ENCODE data around the gene UTP25. TPM values are rescaled to one million over a fixed set of nuclear protein-coding genes. Genes with fewer than 3 reads are reported as not detected.

UTP25 gene
- total RNA-seq, 1 donor from 2014 or later: 6.4 TPM

- Mint-ChIP-seq H3K9me3 (no peaks in the 10 kb centered on the region), H3K4me3 (no peak overlapping the region)
- peaks cover 18% of the 10 kb centered on the region for H3K4me1 ChIP-seq
Measured at GRCh38 chr1:209860293-209860881, 32.6 kb downstream of the UTP25 start.

GRCh38 chr1:209861242-209861641 lies 33.5 kb downstream of the UTP25 start:
- no peak for TF ChIP-seq EZH2 (IDR thresholded peaks at IDR 0.05)
- TF ChIP-seq EZH2phosphoT487 (IDR thresholded peaks at IDR 0.05): no peak
- TF ChIP-seq, protein P1, sequence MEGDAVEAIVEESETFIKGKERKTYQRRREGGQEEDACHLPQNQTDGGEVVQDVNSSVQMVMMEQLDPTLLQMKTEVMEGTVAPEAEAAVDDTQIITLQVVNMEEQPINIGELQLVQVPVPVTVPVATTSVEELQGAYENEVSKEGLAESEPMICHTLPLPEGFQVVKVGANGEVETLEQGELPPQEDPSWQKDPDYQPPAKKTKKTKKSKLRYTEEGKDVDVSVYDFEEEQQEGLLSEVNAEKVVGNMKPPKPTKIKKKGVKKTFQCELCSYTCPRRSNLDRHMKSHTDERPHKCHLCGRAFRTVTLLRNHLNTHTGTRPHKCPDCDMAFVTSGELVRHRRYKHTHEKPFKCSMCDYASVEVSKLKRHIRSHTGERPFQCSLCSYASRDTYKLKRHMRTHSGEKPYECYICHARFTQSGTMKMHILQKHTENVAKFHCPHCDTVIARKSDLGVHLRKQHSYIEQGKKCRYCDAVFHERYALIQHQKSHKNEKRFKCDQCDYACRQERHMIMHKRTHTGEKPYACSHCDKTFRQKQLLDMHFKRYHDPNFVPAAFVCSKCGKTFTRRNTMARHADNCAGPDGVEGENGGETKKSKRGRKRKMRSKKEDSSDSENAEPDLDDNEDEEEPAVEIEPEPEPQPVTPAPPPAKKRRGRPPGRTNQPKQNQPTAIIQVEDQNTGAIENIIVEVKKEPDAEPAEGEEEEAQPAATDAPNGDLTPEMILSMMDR (IDR thresholded peaks at IDR 0.05): no peak
- Histone ChIP-seq H3K4me2 (no peak overlapping the region), H3K36me3 (no peaks in the 10 kb centered on the region), H3K9ac (no peak overlapping the region), H3F3A (ENCODE audit: low read depth) (no peaks in the 10 kb centered on the region), H2AFZ (replicated peaks) (no peak overlapping the region), H3K27me3 (no peaks in the 10 kb centered on the region), H3K27ac (no peak overlapping the region), H3K4me3 (no peak overlapping the region), H4K20me1 (ENCODE audit: low read depth) (no peaks in the 10 kb centered on the region), H3K79me2 (ENCODE audit: low read depth) (no peaks in the 10 kb centered on the region), H3K9me3 (ENCODE audit: low read depth) (no peaks in the 10 kb centered on the region), H3K4me1 (peaks cover 18% of the 10 kb centered on the region)
- peaks cover 7% of the 10 kb centered on the region for H3K27me3 Mint-ChIP-seq (ENCODE audit: insufficient read depth, low read depth)
- no peak overlapping the region for H3K4me3 Mint-ChIP-seq
- DNase-seq (ENCODE audit: low spot score): no peak
- peaks cover 20% of the 10 kb centered on the region for H3K4me1 Mint-ChIP-seq
- no peaks in the 10 kb centered on the region for H3K36me3 Mint-ChIP-seq
- H3K27ac Mint-ChIP-seq: no peak overlapping the region
- H3K9me3 Mint-ChIP-seq: peaks cover 2% of the 10 kb centered on the region

More at GRCh38 chr1:209860293-209860881, 32.6 kb downstream of the UTP25 start:
- H3K36me3 Mint-ChIP-seq: no peaks in the 10 kb centered on the region
- Histone ChIP-seq H3K79me2 (ENCODE audit: low read depth) (no peaks in the 10 kb centered on the region), H3K4me3 (no peak overlapping the region), H3K9me3 (ENCODE audit: low read depth) (no peaks in the 10 kb centered on the region), H3K9ac (no peak overlapping the region), H3K36me3 (no peaks in the 10 kb centered on the region), H4K20me1 (ENCODE audit: low read depth) (no peaks in the 10 kb centered on the region), H2AFZ (replicated peaks) (no peak overlapping the region), H3K27me3 (no peaks in the 10 kb centered on the region), H3K27ac (no peak overlapping the region), H3F3A (ENCODE audit: low read depth) (no peaks in the 10 kb centered on the region), H3K4me2 (no peak overlapping the region)
- DNase-seq (ENCODE audit: low spot score): peak; percentile 94
- peaks cover 9% of the 10 kb centered on the region for H3K27me3 Mint-ChIP-seq (ENCODE audit: insufficient read depth, low read depth)
- no peak for TF ChIP-seq EZH2phosphoT487 (IDR thresholded peaks at IDR 0.05)
- TF ChIP-seq, protein P1 (IDR thresholded peaks at IDR 0.05): peak; percentile 96
- H3K4me1 Mint-ChIP-seq: peaks cover 20% of the 10 kb centered on the region
- no peak overlapping the region for H3K27ac Mint-ChIP-seq

DNA sequence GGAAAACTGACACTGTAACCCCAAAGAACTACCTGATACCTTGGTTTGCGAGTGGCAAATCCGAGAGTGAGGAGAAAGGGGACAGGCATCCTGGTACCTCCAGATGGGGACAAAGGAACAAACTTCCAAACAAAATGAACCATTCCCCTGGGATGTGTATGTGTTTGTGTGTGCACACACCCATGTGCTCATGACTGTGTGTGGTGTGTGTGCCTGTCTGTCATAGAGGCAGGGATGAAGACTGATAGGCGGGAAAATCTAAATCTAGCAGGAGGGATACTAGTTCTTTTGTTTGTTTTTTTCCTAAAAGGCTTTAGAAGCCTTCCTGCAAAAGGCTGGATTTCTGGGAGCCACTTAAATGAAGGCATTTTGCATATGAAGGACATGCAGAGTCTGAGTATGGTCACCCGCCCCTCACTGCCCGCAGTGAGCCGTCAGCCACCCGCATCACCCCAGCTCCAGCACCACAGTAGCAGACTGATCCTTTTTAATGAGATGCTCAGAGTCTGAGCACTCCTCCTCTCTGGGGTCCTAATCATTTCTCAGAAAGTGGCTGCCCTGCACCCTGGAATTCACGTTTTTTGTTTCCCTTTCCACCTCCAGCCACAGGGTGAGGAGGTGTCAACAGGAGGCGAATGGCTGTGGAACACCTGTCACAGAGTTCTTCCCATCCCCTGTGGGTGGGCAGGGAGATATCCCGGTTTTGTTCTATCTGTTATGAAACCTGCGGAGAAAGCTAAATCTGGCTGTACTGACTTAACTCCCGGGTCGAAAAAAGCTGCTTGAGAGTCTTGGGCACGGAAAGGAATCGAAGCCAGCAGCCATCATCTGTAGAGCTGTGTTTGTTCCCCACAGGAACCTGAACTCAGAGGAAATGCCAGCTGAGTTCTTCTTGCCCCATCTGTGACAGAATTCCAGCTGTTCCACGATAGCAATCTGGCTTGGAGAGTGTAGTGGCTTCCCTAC lies 34.9 kb downstream of the UTP25 start:
- TF ChIP-seq EZH2phosphoT487 (IDR thresholded peaks at IDR 0.05): no peak
- no peak for TF ChIP-seq EZH2 (IDR thresholded peaks at IDR 0.05)
- TF ChIP-seq, protein P1 (IDR thresholded peaks at IDR 0.05): no peak
- H2AFZ ChIP-seq (replicated peaks): peak overlapping the region; percentile 65
- DNase-seq (ENCODE audit: low spot score): peak; percentile 36
- H3K36me3 ChIP-seq: no peaks in the 10 kb centered on the region
- no peaks in the 10 kb centered on the region for H4K20me1 ChIP-seq (ENCODE audit: low read depth)
- no peaks in the 10 kb centered on the region for H3K27me3 ChIP-seq
- no peak overlapping the region for H3K4me3 ChIP-seq
- Mint-ChIP-seq H3K27ac (peak overlapping the region; percentile 14), H3K9me3 (peaks cover 9% of the 10 kb centered on the region), H3K4me3 (no peak overlapping the region), H3K4me1 (peaks cover 20% of the 10 kb centered on the region), H3K36me3 (no peaks in the 10 kb centered on the region), H3K27me3 (ENCODE audit: insufficient read depth, low read depth) (peaks cover 7% of the 10 kb centered on the region)
- no peak overlapping the region for H3K9ac ChIP-seq
- H3K79me2 ChIP-seq (ENCODE audit: low read depth): no peaks in the 10 kb centered on the region
- H3F3A ChIP-seq (ENCODE audit: low read depth): no peaks in the 10 kb centered on the region
- peak overlapping the region; percentile 66 for H3K4me2 ChIP-seq
- H3K9me3 ChIP-seq (ENCODE audit: low read depth): no peaks in the 10 kb centered on the region
- peaks cover 18% of the 10 kb centered on the region for H3K4me1 ChIP-seq
- no peak overlapping the region for H3K27ac ChIP-seq

Measured in neural progenitor cell (in vitro differentiated cells).